SH-SY5Y (cell line): ENCODE results near the gene DKC1.

Source experiments
- GATA2 ChIP-seq: IDR thresholded peaks from 2 replicates; pipeline ENCODE4 v1.6.1; 2011; ENCODE audit warnings: mild to moderate bottlenecking, low read depth, low read length
- GATA3 ChIP-seq: IDR thresholded peaks from 2 replicates; pipeline ENCODE4 v1.6.1; 2011; ENCODE audit warnings: low read depth, mild to moderate bottlenecking, low read length, moderate library complexity

DNA sequence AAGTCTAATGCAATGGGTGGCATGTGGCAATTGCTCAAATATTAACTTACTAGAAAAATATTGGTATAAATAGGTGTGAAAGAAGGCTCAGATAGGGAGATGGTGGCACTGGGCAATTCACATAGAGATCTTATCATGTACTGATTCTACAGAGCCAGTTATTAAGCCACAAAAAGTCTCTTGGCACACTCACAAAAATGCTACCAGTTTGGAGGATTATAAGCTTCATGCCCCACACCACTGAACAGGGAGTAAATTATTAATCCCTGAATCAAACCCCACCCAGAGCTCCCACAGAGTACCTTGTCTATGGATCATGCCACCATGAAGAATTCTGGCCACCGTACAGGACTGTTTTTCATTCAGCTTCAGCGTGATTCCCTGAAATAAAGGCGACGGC is 28.8 kb downstream of the DKC1 start:
- no peak for TF ChIP-seq GATA2
- no peak for TF ChIP-seq GATA3
